H1 (cell line): Measurements from ENCODE around the gene SAT1. TPM values are rescaled to one million over a fixed set of nuclear protein-coding genes. Genes with fewer than 3 reads are reported as not detected.

Source experiments
- CTCF ChIA-PET: fragments of 300-600 bp; sonication (Branson Sonifier 250); formaldehyde crosslinking; loops from one replicate; lab custom pipeline; 2021; ENCODE audit not compliant: partially characterized antibody; lab: Charles Lee
- POLR2A ChIA-PET: fragments of 300-600 bp; sonication (Branson Sonifier 250); formaldehyde crosslinking; loops from one replicate; lab custom pipeline; 2021; ENCODE audit warnings: inconsistent platforms; ENCODE audit not compliant: partially characterized antibody; lab: Charles Lee
- DNase-seq, 2 experiments: peaks; one replicate each; pipeline versions ENCODE4 v3.0.0 to v3.0.0-alpha.2; 2010 to 2022; ENCODE audit warnings: low spot score in 2 of 2, low read depth in 1 of 2, mixed read lengths in 1 of 2
- FAIRE-seq: peaks from 2 replicates; lab custom pipeline; 2011; peaks lifted over from hg19 to GRCh38; lab: Jason Lieb, UNC
- H2AFZ ChIP-seq: 2 replicates; pipeline ENCODE4 v1.8.1; 2012; ENCODE audit warnings: low read length, inconsistent platforms
- H2AK5ac ChIP-seq: 2 replicates; pipeline ENCODE4 v1.6.1; 2013; ENCODE audit warnings: low read depth, low read length
- H2BK120ac ChIP-seq: replicated peaks from 2 replicates; pipeline ENCODE3; 2013; ENCODE audit warnings: low read depth, low read length, inconsistent platforms
- H2BK12ac ChIP-seq: 2 replicates; pipeline ENCODE4 v1.6.1; 2013; ENCODE audit warnings: low read depth, low read length
- H2BK15ac ChIP-seq: 2 replicates; pipeline ENCODE4 v1.6.1; 2013; ENCODE audit warnings: low read length
- H2BK20ac ChIP-seq: 2 replicates; pipeline ENCODE4 v1.6.1; 2013; ENCODE audit warnings: low read length
- H2BK5ac ChIP-seq: 2 replicates; pipeline ENCODE4 v1.6.1; 2013; ENCODE audit warnings: low read depth, low read length
- H3K14ac ChIP-seq: 2 replicates; pipeline ENCODE4 v1.6.1; 2013; ENCODE audit warnings: inconsistent platforms; ENCODE audit not compliant: insufficient read length
- H3K18ac ChIP-seq: 2 replicates; pipeline ENCODE4 v1.6.1; 2013; ENCODE audit warnings: low read length; ENCODE audit errors: extremely low read depth
- H3K23ac ChIP-seq: 2 replicates; pipeline ENCODE4 v1.6.1; 2013; ENCODE audit warnings: inconsistent platforms; ENCODE audit not compliant: insufficient read length
- H3K23me2 ChIP-seq: 2 replicates; pipeline ENCODE4 v1.6.1; 2013; ENCODE audit warnings: low read depth, low read length
- H3K27ac ChIP-seq: 2 replicates; pipeline ENCODE4 v1.6.1; 2011; ENCODE audit warnings: low read depth, low read length, inconsistent platforms
- H3K27me3 ChIP-seq, 4 experiments: replicated peaks in 1 of 4; 1 replicate in 1 of 4; 2 replicates in 3 of 4; pipeline versions ENCODE4 v1.6.1 to v1.8.1; 2011 to 2013; ENCODE audit warnings: low read length in 3 of 4, mild to moderate bottlenecking in 3 of 4, inconsistent platforms in 2 of 4, mixed read lengths in 2 of 4, moderate library complexity in 1 of 4; ENCODE audit not compliant: control insufficient read depth in 3 of 4, insufficient read depth in 3 of 4; ENCODE audit errors: extremely low read depth in 1 of 4
- H3K36me3 ChIP-seq, 4 experiments: 2 replicates each; pipeline versions ENCODE4 v1.6.1 to v1.8.1; 2011 to 2013; ENCODE audit warnings: mild to moderate bottlenecking in 4 of 4, low read length in 3 of 4, moderate library complexity in 2 of 4, control low read depth in 1 of 4, inconsistent platforms in 1 of 4; ENCODE audit not compliant: insufficient read depth in 4 of 4, control insufficient read depth in 2 of 4
- H3K4ac ChIP-seq: replicated peaks from 2 replicates; pipeline ENCODE3; 2013; ENCODE audit warnings: low read length, low read depth, mixed read lengths, inconsistent platforms; ENCODE audit not compliant: insufficient read length
- H3K4me1 ChIP-seq, 4 experiments: replicated peaks in 1 of 4; 1 replicate in 1 of 4; 2 replicates in 3 of 4; pipeline versions ENCODE4 v1.6.1 to v1.8.1; 2011 to 2013; ENCODE audit warnings: low read length in 3 of 4, inconsistent platforms in 2 of 4, mixed read lengths in 1 of 4; ENCODE audit not compliant: insufficient read depth in 4 of 4, control insufficient read depth in 3 of 4
- H3K4me2 ChIP-seq, 2 experiments: 2 replicates each; pipeline versions ENCODE4 v1.6.1 to v1.8.1; 2011 to 2013; ENCODE audit warnings: low read depth in 2 of 2, low read length in 2 of 2, control low read depth in 1 of 2, inconsistent platforms in 1 of 2, mild to moderate bottlenecking in 1 of 2; ENCODE audit not compliant: insufficient read depth in 1 of 2
- H3K4me3 ChIP-seq, 4 experiments: fragments of 200-600, 300-600 bp in 1 of 4; sonication (generic), shearing (Covaris generic), sonication (Bioruptor Twin) in 1 of 4; 2 replicates each; pipeline versions ENCODE4 v1.5.1 to v1.8.1; 2011 to 2016; ENCODE audit warnings: low read length in 4 of 4, low read depth in 3 of 4, control low read depth in 2 of 4, inconsistent platforms in 2 of 4, mild to moderate bottlenecking in 2 of 4, mixed read lengths in 1 of 4, moderate library complexity in 1 of 4; ENCODE audit not compliant: insufficient read depth in 2 of 4; ENCODE audit errors: extremely low read depth in 1 of 4
- H3K56ac ChIP-seq: replicated peaks from 2 replicates; pipeline ENCODE3; 2013; ENCODE audit warnings: low read depth, mild to moderate bottlenecking, mixed read lengths, low read length, inconsistent platforms; ENCODE audit not compliant: insufficient read length
- H3K79me1 ChIP-seq: 2 replicates; pipeline ENCODE4 v1.6.1; 2013; ENCODE audit warnings: low read depth, low read length, control low read depth
- H3K79me2 ChIP-seq, 2 experiments: 2 replicates each; pipeline versions ENCODE4 v1.6.1 to v1.8.1; 2012 to 2013; ENCODE audit warnings: low read length in 2 of 2, mild to moderate bottlenecking in 2 of 2, inconsistent platforms in 1 of 2; ENCODE audit not compliant: insufficient read depth in 2 of 2, control insufficient read depth in 1 of 2
- H3K9ac ChIP-seq, 4 experiments: replicated peaks in 1 of 4; 1 replicate in 1 of 4; 2 replicates in 3 of 4; pipeline versions ENCODE4 v1.6.1 to v1.8.1; 2011 to 2013; ENCODE audit warnings: low read depth in 3 of 4, low read length in 3 of 4, control low read depth in 2 of 4, mild to moderate bottlenecking in 2 of 4, moderate library complexity in 2 of 4, inconsistent platforms in 1 of 4; ENCODE audit errors: extremely low read depth in 1 of 4
- H3K9me3 ChIP-seq, 2 experiments: 2 replicates each; pipeline versions ENCODE4 v1.6.1 to v1.8.1; 2012 to 2013; ENCODE audit warnings: mild to moderate bottlenecking in 2 of 2, moderate library complexity in 2 of 2, control low read depth in 1 of 2, inconsistent platforms in 1 of 2, low read depth in 1 of 2, low read length in 1 of 2, mixed read lengths in 1 of 2; ENCODE audit not compliant: insufficient read depth in 2 of 2
- H4K20me1 ChIP-seq, 2 experiments: replicated peaks in 1 of 2; 2 replicates each; pipeline versions ENCODE3 to v1.8.1; 2011 to 2013; ENCODE audit warnings: inconsistent platforms in 2 of 2, low read length in 2 of 2, mild to moderate bottlenecking in 1 of 2; ENCODE audit not compliant: insufficient read depth in 2 of 2, control insufficient read depth in 1 of 2
- H4K5ac ChIP-seq: 2 replicates; pipeline ENCODE4 v1.6.1; 2013; ENCODE audit warnings: low read length, low read depth, mixed read lengths, inconsistent platforms; ENCODE audit not compliant: insufficient read length
- H4K8ac ChIP-seq: 2 replicates; pipeline ENCODE4 v1.8.0; 2013; ENCODE audit warnings: mild to moderate bottlenecking, moderate library complexity, low read length, inconsistent platforms; ENCODE audit not compliant: insufficient read depth; ENCODE audit errors: extremely low read depth
- H4K91ac ChIP-seq: replicated peaks from 2 replicates; pipeline ENCODE3; 2013; ENCODE audit warnings: low read length, mixed read lengths, inconsistent platforms; ENCODE audit not compliant: insufficient read length
- CHD1 ChIP-seq: IDR thresholded peaks from 2 replicates; pipeline ENCODE4 v1.6.1; 2012; ENCODE audit warnings: low read depth, low read length, improper control_type of control experiment
- FOSL1 ChIP-seq: IDR thresholded peaks from 2 replicates; pipeline ENCODE4 v1.6.1; 2011; ENCODE audit warnings: mild to moderate bottlenecking, low read depth, low read length, moderate library complexity; ENCODE audit not compliant: insufficient read depth
- GTF2F1 ChIP-seq: IDR thresholded peaks from 2 replicates; pipeline ENCODE4 v1.6.1; 2012; ENCODE audit warnings: low read depth, low read length, improper control_type of control experiment, borderline replicate concordance
- POLR2AphosphoS5 ChIP-seq: IDR thresholded peaks from 2 replicates; pipeline ENCODE4 v1.6.1; 2011; ENCODE audit warnings: low read depth, low read length
- POU5F1 ChIP-seq: IDR thresholded peaks from 2 replicates; pipeline ENCODE4 v1.6.1; 2011; ENCODE audit warnings: low read depth, mild to moderate bottlenecking, low read length, moderate library complexity
- RAD21 ChIP-seq, 2 experiments: IDR thresholded peaks in 1 of 2; conservative IDR thresholded peaks in 1 of 2; 2 replicates each; pipeline ENCODE4 v1.6.1; 2011; ENCODE audit warnings: low read depth in 2 of 2, low read length in 2 of 2, improper control_type of control experiment in 1 of 2, inconsistent platforms in 1 of 2, mild to moderate bottlenecking in 1 of 2, moderate library complexity in 1 of 2
- SIX5 ChIP-seq: IDR thresholded peaks from 2 replicates; pipeline ENCODE4 v1.6.1; 2011; ENCODE audit warnings: mild to moderate bottlenecking, low read depth, low read length
- SP2 ChIP-seq: IDR thresholded peaks from 2 replicates; pipeline ENCODE4 v1.6.1; 2012; ENCODE audit warnings: mild to moderate bottlenecking, low read length, inconsistent platforms
- TAF7 ChIP-seq: optimal IDR thresholded peaks from 2 replicates; pipeline ENCODE3; 2011; ENCODE audit warnings: low read depth, mild to moderate bottlenecking, inconsistent platforms, low read length, moderate library complexity, borderline replicate concordance
- WGBS, 2 experiments: shearing (Covaris generic) in 1 of 2; methylation state at CpG; one replicate each; pipeline versions ENCODE4 v1.1.6 to v1.1.7; 2013 to 2015; ENCODE audit warnings: low lambda C conversion rate in 2 of 2, mixed read lengths in 2 of 2, inconsistent platforms in 1 of 2, low coverage in 1 of 2, missing lambda C conversion rate in 1 of 2; ENCODE audit not compliant: insufficient replicate concordance in 2 of 2, insufficient coverage in 1 of 2, insufficient read length in 1 of 2; ENCODE audit errors: extremely low coverage in 1 of 2, missing lambda C conversion rate in 1 of 2; 5-methylcytosine and 5-hydroxymethylcytosine counted together
- polyA plus RNA-seq, 7 experiments: library from polyadenylated mRNA; depleted of rRNA in 3 of 7; stranded (reverse) in 5 of 7; unstranded in 2 of 7; fragments of >200 nt in 5 of 7; fragments of 200-250 nt in 2 of 7; gene quantifications; 1 replicate in 5 of 7; 2 replicates in 1 of 7; 4 replicates in 1 of 7; pipeline versions ENCODE4 v1.2.1 to v1.2.3, GENCODE V29; 2011 to 2013; ENCODE audit warnings: missing spikeins in 2 of 7, mixed read lengths in 2 of 7
- total RNA-seq: library from RNA; stranded (reverse); fragmentation: NEBNext Ultra II Directional; extraction: Animal tissue kit (Norgen Biotek cat#: 25700); gene quantifications from 2 replicates; pipeline ENCODE4 v1.2.1, GENCODE V29; 2021
- TF ChIP-seq, protein P1 (sequence below): IDR thresholded peaks from 2 replicates; pipeline ENCODE4 v1.6.1; 2011; ENCODE audit warnings: low read length, improper control_type of control experiment

SAT1 gene
- total and polyA plus RNA-seq, 2 of the 8 experiments (the other 6 are each of a cell fraction or from before 2014, with no cell fraction given): 29.2 to 36.8 TPM

DNA sequence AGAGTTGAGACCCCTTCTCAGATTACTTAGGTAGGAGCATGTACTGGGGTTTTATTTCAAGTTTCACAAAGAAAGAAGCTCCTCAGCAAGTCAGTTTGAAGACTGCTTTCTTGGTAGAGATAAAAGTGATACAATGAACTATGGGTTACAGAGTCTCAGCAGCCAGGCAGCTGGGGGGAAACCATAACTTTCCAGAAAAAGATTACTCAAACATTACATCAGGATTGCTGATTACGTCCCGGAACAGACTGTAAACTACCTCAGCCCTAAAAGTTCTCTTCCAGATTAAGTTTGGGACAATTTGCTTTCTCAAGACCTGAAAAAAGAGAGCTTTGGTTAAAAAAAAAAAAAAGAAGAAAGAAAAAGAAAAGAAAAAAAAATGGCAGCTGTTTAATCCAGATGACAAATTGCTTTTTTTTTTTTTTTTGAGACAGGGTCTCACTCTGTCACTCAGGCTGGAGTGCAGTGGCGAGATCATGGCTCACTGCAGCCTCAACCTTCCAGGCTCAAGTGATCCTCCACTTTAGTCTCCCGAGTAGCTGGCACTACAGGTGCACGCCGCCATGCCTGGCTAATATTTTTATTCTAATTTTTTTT lies 16.6 kb downstream of the SAT1 start:
- Histone ChIP-seq H4K91ac (no peak overlapping the region), H4K20me1 (no peaks in the 10 kb centered on the region), H2BK15ac (no peak overlapping the region), H2BK20ac (no peak overlapping the region), H4K8ac (no peak overlapping the region), H2BK5ac (no peak overlapping the region), H2AFZ (no peak overlapping the region), H3K4me2 (no peak overlapping the region), H3K4me1 (peaks cover 0 to 3% (median under 1%) of the 10 kb centered on the region in 4 experiments; a peak in 3 of 7 replicates), H2BK120ac (no peak overlapping the region), H2BK12ac (no peak overlapping the region), H2AK5ac (no peak overlapping the region), H3K56ac (no peak overlapping the region), H3K23me2 (no peaks in the 10 kb centered on the region), H3K23ac (no peak overlapping the region), H3K27me3 (no peaks in the 10 kb centered on the region), H3K4me3 (no peak overlapping the region), H3K36me3 (no peaks in the 10 kb centered on the region), H3K9ac (no peak overlapping the region), H3K14ac (no peak overlapping the region), H3K18ac (no peak overlapping the region)
- ChIA-PET CTCF (interaction anchor here (1.2 kb wide), 1 partner anchor 9 kb away, joined by 4 read pairs; no protein-coding TSS in a partner anchor), POLR2A (no interaction called here)
- 91% methylated on average over 6 of the region's 6 CpGs; no CpG with 5 or more reads in 1 of the 2 experiments for WGBS, 2 experiments
- TF ChIP-seq TAF7 (no peak), CHD1 (no peak), SP2 (no peak), RAD21 (IDR thresholded peaks at IDR 0.05 in 1 of 2, conservative IDR thresholded peaks at IDR 0.05 in 1 of 2; ENCODE audit: low read depth in 2 of 2, low read length in 2 of 2) (no peak), SIX5 (no peak), FOSL1 (no peak), GTF2F1 (no peak), POLR2AphosphoS5 (no peak), POU5F1 (no peak)
- TF ChIP-seq, protein P1, sequence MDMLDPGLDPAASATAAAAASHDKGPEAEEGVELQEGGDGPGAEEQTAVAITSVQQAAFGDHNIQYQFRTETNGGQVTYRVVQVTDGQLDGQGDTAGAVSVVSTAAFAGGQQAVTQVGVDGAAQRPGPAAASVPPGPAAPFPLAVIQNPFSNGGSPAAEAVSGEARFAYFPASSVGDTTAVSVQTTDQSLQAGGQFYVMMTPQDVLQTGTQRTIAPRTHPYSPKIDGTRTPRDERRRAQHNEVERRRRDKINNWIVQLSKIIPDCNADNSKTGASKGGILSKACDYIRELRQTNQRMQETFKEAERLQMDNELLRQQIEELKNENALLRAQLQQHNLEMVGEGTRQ: no peak
- TF ChIP-seq, all 59 proteins: peak for 0
- DNase-seq: no peak
- no peak for FAIRE-seq
- no peak overlapping the region for H4K5ac ChIP-seq
- no peaks in the 10 kb centered on the region for H3K79me2 ChIP-seq
- no peaks in the 10 kb centered on the region for H3K79me1 ChIP-seq
- H3K9me3 ChIP-seq: no peaks in the 10 kb centered on the region
- H3K4ac ChIP-seq: no peak overlapping the region
- H3K27ac ChIP-seq: no peak overlapping the region
